Activated CD4-positive, alpha-beta T cell treated with anti-CD3 and anti-CD28 coated beads for 36 hours (primary cell): Measurements from ENCODE around the gene TSPAN7. TPM values are rescaled to one million over a fixed set of nuclear protein-coding genes. Genes with fewer than 3 reads are reported as not detected.

Source experiments
- total RNA-seq, 2 experiments: library from RNA; stranded (reverse); gene quantifications; one replicate each; pipeline ENCODE4 v1.2.3, GENCODE V29; 2021

TSPAN7 gene
- total RNA-seq, 2 experiments from 2014 or later = 0.42 to 0.85 TPM

Other genes starting within 250 kb of the TSPAN7 start
- 1 to 10 TPM; 6.4 to 7.1 TPM for gene RPGR, start 234.0 kb upstream of the TSPAN7 start, total RNA-seq
- gene OTC, start 208.9 kb upstream of the TSPAN7 start, total RNA-seq = not detected
- gene MID1IP1, start 239.9 kb downstream of the TSPAN7 start, total RNA-seq = 10 to 100 TPM; 76.6 to 89.9 TPM